HepG2 (cell line): ENCODE results near the gene GNPNAT1. TPM values are rescaled to one million over a fixed set of nuclear protein-coding genes. Genes with fewer than 3 reads are reported as not detected.

ENCODE experiments used
- ATF7 ChIP-seq, 2 experiments: fragments of 450-650 bp in 1 of 2; sonication (generic) in 1 of 2; formaldehyde crosslinking in 1 of 2; IDR thresholded peaks; 2 replicates each; pipeline versions ENCODE4 v1.4.0 to v1.6.1; 2016 to 2020; ENCODE audit warnings: antibody characterized with exemption in 1 of 2, mild to moderate bottlenecking in 1 of 2, missing genetic modification reagents in 1 of 2
- CCAR2 ChIP-seq: fragments of 200-400 bp; formaldehyde crosslinking; optimal IDR thresholded peaks from 2 replicates; pipeline ENCODE3; 2018; ENCODE audit warnings: low read depth, mild to moderate bottlenecking, low read length, moderate library complexity
- DPF2 ChIP-seq: sonication (generic); formaldehyde crosslinking; IDR thresholded peaks from 2 replicates; pipeline ENCODE4 v1.4.0; 2020; ENCODE audit warnings: mild to moderate bottlenecking, low read depth, missing genetic modification reagents, borderline replicate concordance
- EZH2 ChIP-seq: conservative IDR thresholded peaks from 2 replicates; pipeline ENCODE4 v1.6.1; 2012; ENCODE audit warnings: mild to moderate bottlenecking, low read depth, low read length, moderate library complexity
- KAT2B ChIP-seq: fragments of 150-350 bp; IDR thresholded peaks from 2 replicates; pipeline ENCODE4 v1.6.1; 2014; ENCODE audit warnings: low read depth, low read length, borderline replicate concordance
- KAT8 ChIP-seq: IDR thresholded peaks from 2 replicates; pipeline ENCODE4 v1.6.1; 2016; ENCODE audit warnings: missing genetic modification reagents, missing compliant biosample characterization
- MTF2 ChIP-seq: sonication (generic); formaldehyde crosslinking; IDR thresholded peaks from 2 replicates; pipeline ENCODE4 v1.5.0; 2020; ENCODE audit warnings: missing genetic modification reagents, borderline replicate concordance
- POLR2AphosphoS2 ChIP-seq: IDR thresholded peaks from 2 replicates; pipeline ENCODE4 v1.6.1; 2011; ENCODE audit warnings: low read depth, low read length, improper control_type of control experiment
- SETDB1 ChIP-seq: sonication (generic); formaldehyde crosslinking; IDR thresholded peaks from 2 replicates; pipeline ENCODE4 v1.5.1; 2020; ENCODE audit warnings: missing genetic modification reagents, mild to moderate bottlenecking, borderline replicate concordance
- TAF1 ChIP-seq: sonication (generic); formaldehyde crosslinking; IDR thresholded peaks from 2 replicates; pipeline ENCODE4 v1.4.0; 2020; ENCODE audit warnings: missing genetic modification reagents
- TCF7L2 ChIP-seq: IDR thresholded peaks from 2 replicates; pipeline ENCODE4 v1.6.1; 2011; ENCODE audit warnings: mild to moderate bottlenecking, low read depth, low read length, moderate library complexity
- WIZ ChIP-seq: sonication (generic); formaldehyde crosslinking; IDR thresholded peaks from 2 replicates; pipeline ENCODE4 v1.5.1; 2020; ENCODE audit warnings: mild to moderate bottlenecking, missing genetic modification reagents
- YY1 ChIP-seq: IDR thresholded peaks from 2 replicates; pipeline ENCODE4 v1.6.1; 2011; ENCODE audit warnings: low read length, low read depth, moderate library complexity, mild to moderate bottlenecking; ENCODE audit not compliant: insufficient read depth, insufficient replicate concordance
- ZNF598 ChIP-seq: sonication (generic); formaldehyde crosslinking; IDR thresholded peaks from 2 replicates; pipeline ENCODE4 v1.5.1; 2020; ENCODE audit warnings: mild to moderate bottlenecking, missing genetic modification reagents, borderline replicate concordance
- ZNF792 ChIP-seq: IDR thresholded peaks from 2 replicates; pipeline ENCODE4 v1.6.1; 2016
- ZNF850 ChIP-seq: sonication (generic); formaldehyde crosslinking; conservative IDR thresholded peaks from 2 replicates; pipeline ENCODE4 v1.9.0; 2021; ENCODE audit warnings: mild to moderate bottlenecking, missing genetic modification reagents
- polyA plus RNA-seq, 8 experiments: library from polyadenylated mRNA; depleted of rRNA in 3 of 8; stranded (reverse) in 7 of 8; unstranded in 1 of 8; fragments of >200 nt; fragmentation: Illumina TruSeq in 4 of 8; extraction: Trizol in 4 of 8; gene quantifications; 2 replicates each; pipeline versions ENCODE4 v1.2.1 to v1.2.3, GENCODE V29; 2011 to 2016; ENCODE audit warnings: low read depth in 4 of 8, missing spikeins in 1 of 8, mixed read lengths in 1 of 8; ENCODE audit not compliant: insufficient read depth in 1 of 8
- total RNA-seq, 5 experiments: library from RNA; depleted of rRNA; stranded (reverse); fragments of >200 nt; fragmentation: Illumina TruSeq; extraction: Trizol; gene quantifications; 2 replicates each; pipeline ENCODE4 v1.2.3, GENCODE V29; 2016; ENCODE audit warnings: low read depth in 1 of 5
- TF ChIP-seq, protein P1 (sequence below): sonication (generic); formaldehyde crosslinking; IDR thresholded peaks from 2 replicates; pipeline ENCODE4 v1.9.0; 2021; ENCODE audit warnings: missing genetic modification reagents, mild to moderate bottlenecking, borderline replicate concordance
- TF ChIP-seq, protein P2 (sequence below): sonication (generic); formaldehyde crosslinking; IDR thresholded peaks from 2 replicates; pipeline ENCODE4 v1.9.0; 2021; ENCODE audit warnings: missing genetic modification reagents, borderline replicate concordance
- TF ChIP-seq, protein P3 (sequence below): sonication (generic); formaldehyde crosslinking; IDR thresholded peaks from 2 replicates; pipeline ENCODE4 v1.4.0; 2020; ENCODE audit warnings: mild to moderate bottlenecking, missing genetic modification reagents
- TF ChIP-seq, protein P4 (sequence below): sonication (generic); formaldehyde crosslinking; IDR thresholded peaks from 2 replicates; pipeline ENCODE4 v1.4.0; 2020; ENCODE audit warnings: missing genetic modification reagents
- TF ChIP-seq, protein P5 (sequence below): fragments of 450-650 bp; IDR thresholded peaks from 2 replicates; pipeline ENCODE4 v1.6.1; 2017

GNPNAT1 gene
- total and polyA plus RNA-seq, 2 of the 13 experiments (the other 11 are each of a cell fraction or from before 2014, with no cell fraction given) = 38.3 to 54.9 TPM

DNA sequence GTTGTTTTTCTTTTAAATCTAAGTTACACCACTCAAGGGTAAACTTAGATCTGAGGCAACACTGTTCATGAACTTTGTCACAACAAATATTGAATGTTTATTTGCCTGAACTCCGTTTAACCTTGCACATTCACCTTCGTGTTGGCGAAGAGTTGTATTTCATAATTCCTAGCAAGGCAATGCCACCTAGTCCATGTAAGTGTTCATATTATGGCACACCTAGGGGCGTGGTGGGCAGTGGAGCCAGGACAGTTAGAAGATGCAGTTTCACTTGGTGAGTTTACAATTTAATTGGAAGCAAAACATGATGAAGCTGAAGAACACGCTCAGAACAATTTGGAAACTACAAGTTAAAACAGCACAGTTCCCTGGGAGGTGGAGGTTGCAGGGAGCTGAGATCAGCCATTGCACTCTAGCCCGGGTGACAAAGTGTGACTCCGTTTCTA, 30.4 kb upstream of the GNPNAT1 start (continued):
- TF ChIP-seq, protein P1, sequence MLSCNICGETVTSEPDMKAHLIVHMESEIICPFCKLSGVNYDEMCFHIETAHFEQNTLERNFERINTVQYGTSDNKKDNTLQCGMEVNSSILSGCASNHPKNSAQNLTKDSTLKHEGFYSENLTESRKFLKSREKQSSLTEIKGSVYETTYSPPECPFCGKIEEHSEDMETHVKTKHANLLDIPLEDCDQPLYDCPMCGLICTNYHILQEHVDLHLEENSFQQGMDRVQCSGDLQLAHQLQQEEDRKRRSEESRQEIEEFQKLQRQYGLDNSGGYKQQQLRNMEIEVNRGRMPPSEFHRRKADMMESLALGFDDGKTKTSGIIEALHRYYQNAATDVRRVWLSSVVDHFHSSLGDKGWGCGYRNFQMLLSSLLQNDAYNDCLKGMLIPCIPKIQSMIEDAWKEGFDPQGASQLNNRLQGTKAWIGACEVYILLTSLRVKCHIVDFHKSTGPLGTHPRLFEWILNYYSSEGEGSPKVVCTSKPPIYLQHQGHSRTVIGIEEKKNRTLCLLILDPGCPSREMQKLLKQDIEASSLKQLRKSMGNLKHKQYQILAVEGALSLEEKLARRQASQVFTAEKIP (CRISPR knock-in tag) = no peak
- TF ChIP-seq TAF1 (CRISPR knock-in tag) = no peak
- TF ChIP-seq KAT8 (CRISPR knock-in tag) = peak; percentile 67
- TF ChIP-seq POLR2AphosphoS2 = no peak
- TF ChIP-seq, protein P2, sequence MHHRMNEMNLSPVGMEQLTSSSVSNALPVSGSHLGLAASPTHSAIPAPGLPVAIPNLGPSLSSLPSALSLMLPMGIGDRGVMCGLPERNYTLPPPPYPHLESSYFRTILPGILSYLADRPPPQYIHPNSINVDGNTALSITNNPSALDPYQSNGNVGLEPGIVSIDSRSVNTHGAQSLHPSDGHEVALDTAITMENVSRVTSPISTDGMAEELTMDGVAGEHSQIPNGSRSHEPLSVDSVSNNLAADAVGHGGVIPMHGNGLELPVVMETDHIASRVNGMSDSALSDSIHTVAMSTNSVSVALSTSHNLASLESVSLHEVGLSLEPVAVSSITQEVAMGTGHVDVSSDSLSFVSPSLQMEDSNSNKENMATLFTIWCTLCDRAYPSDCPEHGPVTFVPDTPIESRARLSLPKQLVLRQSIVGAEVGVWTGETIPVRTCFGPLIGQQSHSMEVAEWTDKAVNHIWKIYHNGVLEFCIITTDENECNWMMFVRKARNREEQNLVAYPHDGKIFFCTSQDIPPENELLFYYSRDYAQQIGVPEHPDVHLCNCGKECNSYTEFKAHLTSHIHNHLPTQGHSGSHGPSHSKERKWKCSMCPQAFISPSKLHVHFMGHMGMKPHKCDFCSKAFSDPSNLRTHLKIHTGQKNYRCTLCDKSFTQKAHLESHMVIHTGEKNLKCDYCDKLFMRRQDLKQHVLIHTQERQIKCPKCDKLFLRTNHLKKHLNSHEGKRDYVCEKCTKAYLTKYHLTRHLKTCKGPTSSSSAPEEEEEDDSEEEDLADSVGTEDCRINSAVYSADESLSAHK (CRISPR knock-in tag) = no peak
- TF ChIP-seq ATF7 (IDR thresholded peaks at IDR 0.05) = no peak
- no peak for TF ChIP-seq ATF7 (CRISPR knock-in tag; IDR thresholded peaks at IDR 0.05)
- TF ChIP-seq, protein P3, sequence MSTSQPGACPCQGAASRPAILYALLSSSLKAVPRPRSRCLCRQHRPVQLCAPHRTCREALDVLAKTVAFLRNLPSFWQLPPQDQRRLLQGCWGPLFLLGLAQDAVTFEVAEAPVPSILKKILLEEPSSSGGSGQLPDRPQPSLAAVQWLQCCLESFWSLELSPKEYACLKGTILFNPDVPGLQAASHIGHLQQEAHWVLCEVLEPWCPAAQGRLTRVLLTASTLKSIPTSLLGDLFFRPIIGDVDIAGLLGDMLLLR = no peak
- TF ChIP-seq, protein P4, sequence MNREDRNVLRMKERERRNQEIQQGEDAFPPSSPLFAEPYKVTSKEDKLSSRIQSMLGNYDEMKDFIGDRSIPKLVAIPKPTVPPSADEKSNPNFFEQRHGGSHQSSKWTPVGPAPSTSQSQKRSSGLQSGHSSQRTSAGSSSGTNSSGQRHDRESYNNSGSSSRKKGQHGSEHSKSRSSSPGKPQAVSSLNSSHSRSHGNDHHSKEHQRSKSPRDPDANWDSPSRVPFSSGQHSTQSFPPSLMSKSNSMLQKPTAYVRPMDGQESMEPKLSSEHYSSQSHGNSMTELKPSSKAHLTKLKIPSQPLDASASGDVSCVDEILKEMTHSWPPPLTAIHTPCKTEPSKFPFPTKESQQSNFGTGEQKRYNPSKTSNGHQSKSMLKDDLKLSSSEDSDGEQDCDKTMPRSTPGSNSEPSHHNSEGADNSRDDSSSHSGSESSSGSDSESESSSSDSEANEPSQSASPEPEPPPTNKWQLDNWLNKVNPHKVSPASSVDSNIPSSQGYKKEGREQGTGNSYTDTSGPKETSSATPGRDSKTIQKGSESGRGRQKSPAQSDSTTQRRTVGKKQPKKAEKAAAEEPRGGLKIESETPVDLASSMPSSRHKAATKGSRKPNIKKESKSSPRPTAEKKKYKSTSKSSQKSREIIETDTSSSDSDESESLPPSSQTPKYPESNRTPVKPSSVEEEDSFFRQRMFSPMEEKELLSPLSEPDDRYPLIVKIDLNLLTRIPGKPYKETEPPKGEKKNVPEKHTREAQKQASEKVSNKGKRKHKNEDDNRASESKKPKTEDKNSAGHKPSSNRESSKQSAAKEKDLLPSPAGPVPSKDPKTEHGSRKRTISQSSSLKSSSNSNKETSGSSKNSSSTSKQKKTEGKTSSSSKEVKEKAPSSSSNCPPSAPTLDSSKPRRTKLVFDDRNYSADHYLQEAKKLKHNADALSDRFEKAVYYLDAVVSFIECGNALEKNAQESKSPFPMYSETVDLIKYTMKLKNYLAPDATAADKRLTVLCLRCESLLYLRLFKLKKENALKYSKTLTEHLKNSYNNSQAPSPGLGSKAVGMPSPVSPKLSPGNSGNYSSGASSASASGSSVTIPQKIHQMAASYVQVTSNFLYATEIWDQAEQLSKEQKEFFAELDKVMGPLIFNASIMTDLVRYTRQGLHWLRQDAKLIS (CRISPR knock-in tag) = no peak
- TF ChIP-seq KAT2B = no peak
- TF ChIP-seq WIZ (CRISPR knock-in tag) = peak; percentile 45; the same call in 1 of the 2 replicates
- no peak for TF ChIP-seq CCAR2
- TF ChIP-seq DPF2 (CRISPR knock-in tag) = peak; percentile 99
- no peak for TF ChIP-seq ZNF850 (CRISPR knock-in tag)
- TF ChIP-seq, protein P5, sequence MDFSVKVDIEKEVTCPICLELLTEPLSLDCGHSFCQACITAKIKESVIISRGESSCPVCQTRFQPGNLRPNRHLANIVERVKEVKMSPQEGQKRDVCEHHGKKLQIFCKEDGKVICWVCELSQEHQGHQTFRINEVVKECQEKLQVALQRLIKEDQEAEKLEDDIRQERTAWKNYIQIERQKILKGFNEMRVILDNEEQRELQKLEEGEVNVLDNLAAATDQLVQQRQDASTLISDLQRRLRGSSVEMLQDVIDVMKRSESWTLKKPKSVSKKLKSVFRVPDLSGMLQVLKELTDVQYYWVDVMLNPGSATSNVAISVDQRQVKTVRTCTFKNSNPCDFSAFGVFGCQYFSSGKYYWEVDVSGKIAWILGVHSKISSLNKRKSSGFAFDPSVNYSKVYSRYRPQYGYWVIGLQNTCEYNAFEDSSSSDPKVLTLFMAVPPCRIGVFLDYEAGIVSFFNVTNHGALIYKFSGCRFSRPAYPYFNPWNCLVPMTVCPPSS = no peak
- TF ChIP-seq MTF2 (CRISPR knock-in tag) = no peak
- no peak for TF ChIP-seq EZH2
- no peak for TF ChIP-seq ZNF598
- peak; percentile 12 for TF ChIP-seq YY1
- peak; percentile 33; the same call in 1 of the 2 replicates for TF ChIP-seq TCF7L2
- TF ChIP-seq SETDB1 (CRISPR knock-in tag) = no peak
- peak; percentile 78; the same call in 1 of the 2 replicates for TF ChIP-seq ZNF792 (CRISPR knock-in tag)
